OCI-LY3 (cell line): ENCODE data around the gene LTBR.

Experiments used
- H2AFZ ChIP-seq: fragments of 200-600, 300-600 bp; shearing (Covaris generic); 2 replicates; pipeline ENCODE4 v1.6.0; 2014; ENCODE audit warnings: antibody characterized with exemption, low read depth, low read length
- H3K27ac ChIP-seq: fragments of 200-600, 300-600 bp; sonication (generic); 2 replicates; pipeline ENCODE4 v1.5.1; 2014; ENCODE audit warnings: mild to moderate bottlenecking, low read length, moderate library complexity, mixed read lengths
- H3K27me3 ChIP-seq: fragments of 200-600, 300-600 bp; sonication (generic); 2 replicates; pipeline ENCODE4 v1.6.1; 2014; ENCODE audit warnings: low read depth, low read length, mixed read lengths
- H3K36me3 ChIP-seq: fragments of 200-600, 300-600 bp; sonication (generic); replicated peaks from 2 replicates; pipeline ENCODE3; 2014; ENCODE audit warnings: low read depth, low read length, mixed read lengths
- H3K4me1 ChIP-seq: fragments of 300-600, 200-600 bp; sonication (generic); 2 replicates; pipeline ENCODE4 v1.6.1; 2014; ENCODE audit warnings: low read length, mixed read lengths
- H3K4me2 ChIP-seq: fragments of 200-600, 300-600 bp; sonication (generic); 2 replicates; pipeline ENCODE4 v1.6.1; 2014; ENCODE audit warnings: low read length, mixed read lengths
- H3K4me3 ChIP-seq: fragments of 300-600, 200-600 bp; sonication (generic); 2 replicates; pipeline ENCODE4 v1.5.1; 2014; ENCODE audit warnings: antibody characterized with exemption, mild to moderate bottlenecking, low read length, moderate library complexity
- H3K79me2 ChIP-seq: fragments of 300-600, 200-600 bp; shearing (Covaris generic); 2 replicates; pipeline ENCODE4 v1.6.1; 2014; ENCODE audit warnings: mild to moderate bottlenecking, low read length, mixed read lengths
- H3K9ac ChIP-seq: fragments of 300-600, 200-600 bp; shearing (Covaris generic); 2 replicates; pipeline ENCODE4 v1.6.0; 2014; ENCODE audit warnings: mild to moderate bottlenecking, low read length, moderate library complexity
- H3K9me3 ChIP-seq: fragments of 200-600, 300-600 bp; shearing (Covaris generic); 2 replicates; pipeline ENCODE4 v1.6.1; 2014; ENCODE audit warnings: low read length, mixed read lengths; ENCODE audit not compliant: insufficient read depth
- H4K20me1 ChIP-seq: fragments of 200-600, 300-600 bp; sonication (generic); 2 replicates; pipeline ENCODE4 v1.6.1; 2016; ENCODE audit warnings: low read length, mixed read lengths; ENCODE audit not compliant: insufficient read depth
- CTCF ChIP-seq: fragments of 200-600, 300-600 bp; sonication (generic); IDR thresholded peaks from 2 replicates; pipeline ENCODE4 v1.5.1; 2014; ENCODE audit warnings: antibody characterized with exemption, low read length, low read depth
- EZH2phosphoT487 ChIP-seq: fragments of 200-600 bp; shearing (Covaris generic); IDR thresholded peaks from 2 replicates; pipeline ENCODE4 v1.6.1; 2018; ENCODE audit warnings: antibody characterized with exemption, mixed run types, low read depth

LTBR gene

DNA sequence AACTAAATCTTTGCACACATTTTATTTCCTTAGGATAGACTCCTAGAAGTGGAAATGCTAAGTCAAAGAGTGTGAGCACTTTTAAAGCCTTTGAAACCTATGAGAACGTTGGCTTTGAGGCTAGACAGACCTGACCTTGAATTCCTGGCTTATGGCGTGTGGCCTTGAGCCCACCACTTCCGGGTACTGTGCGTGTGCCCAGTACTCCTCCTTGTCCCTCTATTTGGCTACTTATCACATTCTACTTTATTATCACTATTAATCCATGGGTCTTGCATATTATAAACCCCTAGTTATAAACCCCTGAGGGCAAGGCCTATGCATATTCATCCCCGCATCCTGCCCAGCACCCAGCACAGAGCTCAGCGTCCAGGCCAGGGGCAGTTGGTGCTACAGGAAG lies 34.8 kb downstream of the LTBR start:
- H3K9ac ChIP-seq, result no peak overlapping the region
- peaks cover 13% of the 10 kb centered on the region for H3K27me3 ChIP-seq
- no peaks in the 10 kb centered on the region for H4K20me1 ChIP-seq
- no peaks in the 10 kb centered on the region for H3K79me2 ChIP-seq
- H3K36me3 ChIP-seq, result no peaks in the 10 kb centered on the region
- H3K4me3 ChIP-seq, result no peak overlapping the region
- TF ChIP-seq CTCF (no peak), EZH2phosphoT487 (no peak)
- no peaks in the 10 kb centered on the region for H3K9me3 ChIP-seq
- no peak overlapping the region for H3K4me2 ChIP-seq
- H3K27ac ChIP-seq, result no peak overlapping the region
- no peak overlapping the region for H2AFZ ChIP-seq
- peaks cover 10% of the 10 kb centered on the region; the same call in 1 of the 2 replicates for H3K4me1 ChIP-seq

DNA sequence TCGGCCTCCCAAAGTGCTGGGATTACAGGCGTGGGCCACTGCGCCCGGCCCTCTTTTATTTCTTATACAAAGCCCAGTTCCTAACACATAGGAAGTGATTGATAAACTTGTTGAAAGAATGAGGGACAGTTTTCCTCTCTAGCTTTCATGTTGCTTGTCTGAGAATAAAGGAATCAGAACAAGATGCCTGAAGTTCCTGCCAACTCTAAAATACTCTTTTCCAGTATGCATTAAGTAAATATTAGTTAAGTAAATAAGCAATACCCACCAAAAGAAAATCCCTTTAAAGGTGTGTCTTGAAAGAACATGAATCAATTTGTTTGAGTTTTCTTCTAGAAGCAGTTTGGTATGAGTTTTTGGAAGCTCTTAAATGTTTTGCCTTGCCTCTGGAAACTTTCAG lies 36.4 kb downstream of the LTBR start:
- Histone ChIP-seq H2AFZ (no peak overlapping the region), H3K9me3 (no peaks in the 10 kb centered on the region), H3K27me3 (peaks cover 8% of the 10 kb centered on the region), H3K27ac (no peak overlapping the region), H3K9ac (no peak overlapping the region), H4K20me1 (no peaks in the 10 kb centered on the region), H3K79me2 (no peaks in the 10 kb centered on the region), H3K36me3 (no peaks in the 10 kb centered on the region), H3K4me3 (no peak overlapping the region), H3K4me2 (no peak overlapping the region), H3K4me1 (peaks cover 11% of the 10 kb centered on the region; the same call in 1 of the 2 replicates)
- TF ChIP-seq EZH2phosphoT487 (no peak), CTCF (no peak)

DNA sequence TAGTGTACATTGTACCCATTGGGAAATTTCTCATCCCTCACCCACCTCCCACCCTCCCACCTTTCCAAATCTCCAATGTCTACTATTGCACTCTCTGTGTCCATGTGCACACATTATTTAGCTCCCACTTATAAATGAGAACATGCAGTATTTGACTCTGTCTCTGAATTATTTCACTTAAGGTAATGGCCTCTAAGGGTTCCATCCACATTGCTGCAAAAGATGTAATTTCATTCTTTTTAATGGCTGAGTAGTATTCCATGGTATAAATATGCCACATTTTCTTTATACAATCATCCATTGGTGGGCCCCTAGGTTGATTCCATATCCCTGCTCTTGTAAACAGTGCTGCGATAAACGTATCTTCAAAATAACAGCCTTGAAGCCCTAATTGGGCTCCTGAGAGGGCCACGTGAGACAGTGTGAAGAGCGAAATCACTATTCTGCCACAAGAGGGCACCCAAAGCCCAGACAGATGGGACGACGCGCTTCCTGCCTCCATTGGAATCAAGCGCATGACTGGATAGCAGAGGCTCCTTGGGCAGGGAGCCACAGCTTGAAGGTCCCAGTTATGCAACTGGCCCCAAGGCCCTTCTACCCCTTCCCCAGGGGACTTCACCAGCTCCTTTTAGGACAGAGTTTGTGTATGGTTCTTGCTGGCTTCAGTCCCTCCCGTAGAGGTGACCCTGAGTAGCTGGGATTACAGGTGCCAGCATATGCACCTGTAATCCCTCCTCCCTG lies 39.5 kb downstream of the LTBR start:
- peak overlapping the region; percentile 53 for H3K4me2 ChIP-seq
- no peaks in the 10 kb centered on the region for H3K79me2 ChIP-seq
- H4K20me1 ChIP-seq, result no peaks in the 10 kb centered on the region
- 0 out of 2 replicates have a peak overlapping the region, but pooled peaks have one; percentile 3 for H3K9ac ChIP-seq
- H3K27me3 ChIP-seq, result no peaks in the 10 kb centered on the region; the same call in 1 of the 2 replicates
- H3K36me3 ChIP-seq, result no peaks in the 10 kb centered on the region
- H3K4me1 ChIP-seq, result peaks cover 20% of the 10 kb centered on the region
- H2AFZ ChIP-seq, result peak overlapping the region; percentile 77
- H3K27ac ChIP-seq, result no peak overlapping the region
- H3K4me3 ChIP-seq, result peak overlapping the region; percentile 52
- TF ChIP-seq EZH2phosphoT487 (no peak), CTCF (peak; percentile 87)
- H3K9me3 ChIP-seq, result no peaks in the 10 kb centered on the region

DNA sequence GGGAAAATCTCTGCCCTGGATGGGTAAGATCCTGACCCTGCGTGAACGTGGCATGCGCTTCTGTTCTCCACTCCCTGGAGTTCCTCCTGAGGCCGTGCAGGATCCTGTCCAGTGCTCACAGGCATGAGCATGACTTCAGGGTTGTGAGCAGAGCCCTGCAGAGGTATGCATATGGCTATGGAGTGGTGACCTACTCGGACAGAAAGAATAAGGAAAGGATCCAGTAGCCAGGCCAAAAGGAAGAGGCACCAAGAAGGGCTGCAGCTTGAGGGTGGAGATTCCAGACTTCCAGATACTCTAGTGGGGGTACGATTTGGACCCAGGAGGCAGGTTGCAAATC lies 40.0 kb downstream of the LTBR start:
- no peaks in the 10 kb centered on the region for H3K36me3 ChIP-seq
- no peaks in the 10 kb centered on the region; the same call in 1 of the 2 replicates for H3K27me3 ChIP-seq
- TF ChIP-seq EZH2phosphoT487, result no peak
- no peak for TF ChIP-seq CTCF
- H3K4me3 ChIP-seq, result peak overlapping the region; percentile 52
- H3K9me3 ChIP-seq, result no peaks in the 10 kb centered on the region
- no peak overlapping the region for H3K27ac ChIP-seq
- no peaks in the 10 kb centered on the region for H4K20me1 ChIP-seq
- H3K4me1 ChIP-seq, result peaks cover 20% of the 10 kb centered on the region
- 0 out of 2 replicates have a peak overlapping the region, but pooled peaks have one; percentile 3 for H3K9ac ChIP-seq
- H2AFZ ChIP-seq, result peak overlapping the region; percentile 77
- H3K4me2 ChIP-seq, result peak overlapping the region; percentile 53
- H3K79me2 ChIP-seq, result no peaks in the 10 kb centered on the region
